ACC112 (cell line): Measurements from ENCODE around the gene WFDC6.

Experiments
- H2AFZ ChIP-seq: fragments of 200-600 bp; sonication (generic); one replicate; pipeline ENCODE4 v1.6.0; 2017; ENCODE audit warnings: antibody characterized with exemption, low read length; ENCODE audit not compliant: unreplicated experiment
- H3K27ac ChIP-seq: fragments of 200-600 bp; sonication (generic); 2 replicates; pipeline ENCODE4 v1.5.1; 2014; ENCODE audit warnings: low read depth, mild to moderate bottlenecking, antibody characterized with exemption, low read length, moderate library complexity
- H3K27me3 ChIP-seq: fragments of 200-600 bp; sonication (generic); 2 replicates; pipeline ENCODE4 v1.6.1; 2014; ENCODE audit warnings: mild to moderate bottlenecking, antibody characterized with exemption, low read length, moderate library complexity, mixed read lengths; ENCODE audit not compliant: insufficient read depth
- H3K36me3 ChIP-seq: fragments of 200-600 bp; sonication (generic); 2 replicates; pipeline ENCODE4 v1.6.1; 2016; ENCODE audit warnings: mild to moderate bottlenecking, antibody characterized with exemption, low read length, moderate library complexity, mixed read lengths; ENCODE audit not compliant: insufficient read depth
- H3K4me1 ChIP-seq: fragments of 200-600 bp; sonication (generic); one replicate; pipeline ENCODE4 v1.6.1; 2016; ENCODE audit warnings: low read length, mixed read lengths; ENCODE audit not compliant: insufficient read depth, unreplicated experiment, control insufficient read depth
- H3K4me3 ChIP-seq: fragments of 200-600 bp; sonication (generic); 2 replicates; pipeline ENCODE4 v1.5.1; 2014; ENCODE audit warnings: mild to moderate bottlenecking, low read depth, low read length
- H3K79me2 ChIP-seq: fragments of 200-600 bp; sonication (generic); one replicate; pipeline ENCODE4 v1.6.0; 2016; ENCODE audit warnings: low read length; ENCODE audit not compliant: control insufficient read depth, unreplicated experiment, insufficient read depth

WFDC6 gene

GRCh38 chr20:45518282-45518681 lies 21.0 kb downstream of the WFDC6 start:
- no peaks in the 10 kb centered on the region for H3K36me3 ChIP-seq
- H3K4me1 ChIP-seq: no peaks in the 10 kb centered on the region
- H3K27me3 ChIP-seq: peaks cover 57% of the 10 kb centered on the region
- no peak overlapping the region for H2AFZ ChIP-seq
- no peak overlapping the region for H3K4me3 ChIP-seq
- no peak overlapping the region for H3K27ac ChIP-seq
- no peaks in the 10 kb centered on the region for H3K79me2 ChIP-seq

- Histone ChIP-seq H2AFZ (no peak within 1 kb of the TSS), H3K79me2 (no peaks in the 10 kb centered on the region), H3K27ac (no peak within 1 kb of the TSS), H3K36me3 (no peaks in the 10 kb centered on the region), H3K4me1 (peaks cover 3% of the 10 kb centered on the region), H3K4me3 (no peak within 1 kb of the TSS), H3K27me3 (peaks cover 60% of the 10 kb centered on the region)
Measured at GRCh38 chr20:45515147-45515913, 24.0 kb downstream of the WFDC6 start, which contains the start of gene SPINT3. TSS of gene SPINT3 (minus strand) at chr20:45515622. CDS start at chr20:45515608, 14 bp downstream.

- Histone ChIP-seq H3K4me1 (peaks cover 3% of the 10 kb centered on the region), H3K27ac (no peak overlapping the region), H3K36me3 (no peaks in the 10 kb centered on the region), H2AFZ (no peak overlapping the region), H3K79me2 (no peaks in the 10 kb centered on the region), H3K4me3 (no peak overlapping the region), H3K27me3 (peaks cover 43% of the 10 kb centered on the region)
Measured at GRCh38 chr20:45510242-45510862, 28.9 kb downstream of the WFDC6 start.

GRCh38 chr20:45509091-45509490 lies 30.2 kb downstream of the WFDC6 start:
- H3K36me3 ChIP-seq: no peaks in the 10 kb centered on the region
- peaks cover 3% of the 10 kb centered on the region for H3K4me1 ChIP-seq
- no peak overlapping the region for H2AFZ ChIP-seq
- no peak overlapping the region for H3K27ac ChIP-seq
- no peak overlapping the region for H3K4me3 ChIP-seq
- H3K79me2 ChIP-seq: no peaks in the 10 kb centered on the region
- H3K27me3 ChIP-seq: peaks cover 38% of the 10 kb centered on the region

- Histone ChIP-seq H3K27me3 (peaks cover 33% of the 10 kb centered on the region), H2AFZ (no peak overlapping the region), H3K4me3 (no peak overlapping the region), H3K4me1 (peaks cover 3% of the 10 kb centered on the region), H3K36me3 (no peaks in the 10 kb centered on the region), H3K27ac (no peak overlapping the region), H3K79me2 (no peaks in the 10 kb centered on the region)
Measured at GRCh38 chr20:45508068-45508886, 31.0 kb downstream of the WFDC6 start.

- no peaks in the 10 kb centered on the region for H3K36me3 ChIP-seq
- H3K4me1 ChIP-seq: peaks cover 3% of the 10 kb centered on the region
- H3K79me2 ChIP-seq: no peaks in the 10 kb centered on the region
- H3K27me3 ChIP-seq: peaks cover 33% of the 10 kb centered on the region
- no peak overlapping the region for H3K27ac ChIP-seq
- no peak overlapping the region for H2AFZ ChIP-seq
- H3K4me3 ChIP-seq: no peak overlapping the region
Measured at GRCh38 chr20:45507011-45507820, 32.1 kb downstream of the WFDC6 start.

GRCh38 chr20:45506398-45506797 lies 32.9 kb downstream of the WFDC6 start:
- Histone ChIP-seq H2AFZ (no peak overlapping the region), H3K4me3 (no peak overlapping the region), H3K36me3 (no peaks in the 10 kb centered on the region), H3K4me1 (peaks cover 3% of the 10 kb centered on the region), H3K27me3 (peaks cover 36% of the 10 kb centered on the region), H3K79me2 (no peaks in the 10 kb centered on the region), H3K27ac (no peak overlapping the region)

GRCh38 chr20:45503403-45503802 lies 35.9 kb downstream of the WFDC6 start:
- peaks cover 58% of the 10 kb centered on the region for H3K27me3 ChIP-seq

GRCh38 chr20:45502561-45502960 lies 36.7 kb downstream of the WFDC6 start:
- no peaks in the 10 kb centered on the region for H3K79me2 ChIP-seq
- H3K36me3 ChIP-seq: no peaks in the 10 kb centered on the region
- no peak overlapping the region for H2AFZ ChIP-seq
- no peak overlapping the region for H3K27ac ChIP-seq
- no peak overlapping the region for H3K4me3 ChIP-seq
- H3K4me1 ChIP-seq: no peaks in the 10 kb centered on the region
- H3K27me3 ChIP-seq: peaks cover 67% of the 10 kb centered on the region

More at GRCh38 chr20:45503403-45503802, 35.9 kb downstream of the WFDC6 start:
- Histone ChIP-seq H3K79me2 (no peaks in the 10 kb centered on the region), H2AFZ (no peak overlapping the region), H3K4me1 (no peaks in the 10 kb centered on the region), H3K36me3 (no peaks in the 10 kb centered on the region), H3K27ac (no peak overlapping the region), H3K4me3 (no peak overlapping the region)

- Histone ChIP-seq H3K4me1 (no peaks in the 10 kb centered on the region), H3K79me2 (no peaks in the 10 kb centered on the region), H3K27ac (no peak overlapping the region), H3K27me3 (peaks cover 74% of the 10 kb centered on the region), H3K36me3 (no peaks in the 10 kb centered on the region), H3K4me3 (no peak overlapping the region), H2AFZ (no peak overlapping the region)
Measured at GRCh38 chr20:45501600-45501999, 37.7 kb downstream of the WFDC6 start.
